LNCAP (cell line): ENCODE results near the gene ZNF195.
A peak's percentile ranks its signal among the peaks of the same experiment; 100 is the strongest.

Experiments used
- CTCF ChIP-seq: fragments of 450-650 bp; IDR thresholded peaks from 2 replicates; pipeline ENCODE4 v1.5.1; 2017; ENCODE audit warnings: mild to moderate bottlenecking

Gene ZNF195

GRCh38 chr11:3378426-3379423 is at the start of gene ZNF195:
Gene ZNF195, minus strand, starts transcription at chr11:3379146. Its CDS starts 106 bp downstream, at chr11:3379040.
- TF ChIP-seq CTCF: no peak

- peak; percentile 59 for TF ChIP-seq CTCF
Observed at GRCh38 chr11:3417047-3417446, 38.1 kb upstream of the ZNF195 start.

GRCh38 chr11:3412837-3413236 is 33.9 kb upstream of the ZNF195 start:
- TF ChIP-seq CTCF: no peak

- peak; percentile 84 for TF ChIP-seq CTCF
Observed at GRCh38 chr11:3408722-3409121, 29.8 kb upstream of the ZNF195 start.

- no peak for TF ChIP-seq CTCF
Observed at GRCh38 chr11:3382613-3383285, 3.8 kb upstream of the ZNF195 start.

- TF ChIP-seq CTCF: no peak
Observed at GRCh38 chr11:3381794-3382193, 2.8 kb upstream of the ZNF195 start.

- no peak for TF ChIP-seq CTCF
Observed at GRCh38 chr11:3380706-3381545, 2.0 kb upstream of the ZNF195 start.
